GM18858 (cell line): ENCODE data around the gene HECTD1.
"Not testable (repeated sequence)": the region's sequence is repeated elsewhere in the genome, so short reads cannot be mapped to it uniquely, and the experiment has no call there.

Source experiments
- ATAC-seq: cut with Tn5 transposase; IDR thresholded peaks from one replicate; pipeline ENCODE4 v1.9.1; 2021; ENCODE audit not compliant: unreplicated experiment

Gene HECTD1

GRCh38 chr14:31207755-31208545 lies at the start of gene HECTD1:
Gene HECTD1, minus strand, starts transcription at chr14:31207793. Its CDS starts 1,857 bp downstream, at chr14:31205936.
- peak; percentile 50 for ATAC-seq

DNA sequence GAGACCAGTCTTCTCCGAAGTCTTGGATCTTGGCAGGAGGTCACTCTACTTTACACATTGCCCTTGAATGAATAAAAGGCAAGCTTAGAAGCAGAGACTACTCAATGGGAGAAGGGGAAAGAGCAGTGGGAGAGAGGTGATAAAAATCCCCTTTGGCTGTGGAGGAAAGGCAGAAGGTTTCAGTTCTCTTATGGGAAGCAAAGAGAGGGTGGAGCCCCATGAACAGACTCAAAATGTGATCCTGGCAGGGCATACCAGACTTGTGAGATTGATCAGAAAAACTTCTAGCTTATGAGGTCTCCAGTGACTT lies 49.6 kb upstream of the HECTD1 start:
- no peak for ATAC-seq

GRCh38 chr14:31256534-31257243 lies 49.1 kb upstream of the HECTD1 start:
- ATAC-seq = no peak

GRCh38 chr14:31255918-31256317 lies 48.3 kb upstream of the HECTD1 start:
- ATAC-seq = not testable (repeated sequence)

DNA sequence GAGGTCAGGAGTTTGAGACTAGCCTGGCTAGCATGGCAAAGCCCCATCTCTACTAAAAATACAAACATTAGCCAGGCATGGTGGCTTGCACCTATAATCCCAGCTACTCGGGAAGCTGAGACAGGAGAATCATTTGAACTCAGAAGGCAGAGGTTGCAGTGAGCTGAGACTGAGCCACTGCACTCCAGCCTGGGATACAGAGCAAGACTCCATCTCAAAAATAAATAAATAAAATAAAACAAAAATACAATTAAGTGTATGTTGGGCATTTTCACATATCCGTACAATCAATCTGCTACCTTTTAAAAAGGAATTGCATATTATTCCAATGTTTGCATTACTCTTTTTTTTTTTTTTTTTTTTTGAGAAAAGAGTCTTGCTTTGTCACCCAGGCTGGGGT lies 47.7 kb upstream of the HECTD1 start:
- ATAC-seq = no peak

DNA sequence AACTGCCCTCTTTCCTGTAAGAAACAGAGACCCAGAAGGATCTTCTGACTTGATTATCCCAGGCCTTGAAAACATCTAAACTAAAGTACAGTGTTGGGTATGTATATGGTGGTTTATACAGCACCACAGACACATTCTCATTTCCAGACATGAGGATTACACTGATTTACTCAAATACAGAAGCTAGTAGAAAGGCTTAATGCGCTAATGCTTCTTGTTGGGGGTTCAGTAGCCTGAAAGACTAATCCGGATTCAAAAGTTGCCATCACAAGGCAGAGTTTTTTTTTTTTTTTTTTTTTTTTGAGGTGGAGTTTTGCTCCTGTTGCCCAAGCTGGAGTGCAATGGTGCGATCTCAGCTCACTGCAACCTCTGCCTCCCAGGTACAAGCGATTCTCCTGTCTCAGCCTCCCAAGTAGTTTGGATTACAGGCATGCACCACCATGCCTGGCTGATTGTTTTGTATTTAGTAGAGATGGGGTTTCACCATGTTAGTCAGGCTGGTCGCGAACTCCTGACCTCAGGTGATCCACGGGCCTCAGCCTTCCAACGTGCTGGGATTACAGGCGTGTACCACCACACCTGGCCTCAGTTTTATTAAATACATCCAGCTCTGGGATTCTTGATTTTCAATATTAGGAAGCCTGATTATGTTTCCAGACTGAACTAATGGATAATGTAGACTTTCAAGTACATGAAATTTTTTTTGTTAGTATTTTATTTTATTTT lies 46.3 kb upstream of the HECTD1 start:
- no peak for ATAC-seq

DNA sequence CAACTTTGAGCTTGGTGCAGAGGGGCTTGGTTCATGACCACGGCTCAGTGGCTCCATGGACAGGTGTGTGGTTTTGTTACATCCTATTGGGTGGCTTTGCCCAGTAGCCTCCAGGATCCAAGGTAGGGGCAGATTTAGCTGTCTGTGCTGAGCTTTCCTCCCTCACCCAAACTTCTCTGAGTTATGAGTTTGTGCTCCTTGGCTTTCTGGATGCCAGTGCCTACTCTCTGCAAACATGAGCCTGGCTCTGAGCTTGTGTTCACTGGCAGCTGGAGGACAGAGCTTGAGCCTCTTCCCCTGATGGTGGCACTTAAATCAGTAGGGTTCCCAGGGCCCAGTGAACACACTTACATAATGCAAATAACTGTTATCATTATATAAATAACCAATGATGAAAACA lies 45.3 kb upstream of the HECTD1 start:
- no peak for ATAC-seq

DNA sequence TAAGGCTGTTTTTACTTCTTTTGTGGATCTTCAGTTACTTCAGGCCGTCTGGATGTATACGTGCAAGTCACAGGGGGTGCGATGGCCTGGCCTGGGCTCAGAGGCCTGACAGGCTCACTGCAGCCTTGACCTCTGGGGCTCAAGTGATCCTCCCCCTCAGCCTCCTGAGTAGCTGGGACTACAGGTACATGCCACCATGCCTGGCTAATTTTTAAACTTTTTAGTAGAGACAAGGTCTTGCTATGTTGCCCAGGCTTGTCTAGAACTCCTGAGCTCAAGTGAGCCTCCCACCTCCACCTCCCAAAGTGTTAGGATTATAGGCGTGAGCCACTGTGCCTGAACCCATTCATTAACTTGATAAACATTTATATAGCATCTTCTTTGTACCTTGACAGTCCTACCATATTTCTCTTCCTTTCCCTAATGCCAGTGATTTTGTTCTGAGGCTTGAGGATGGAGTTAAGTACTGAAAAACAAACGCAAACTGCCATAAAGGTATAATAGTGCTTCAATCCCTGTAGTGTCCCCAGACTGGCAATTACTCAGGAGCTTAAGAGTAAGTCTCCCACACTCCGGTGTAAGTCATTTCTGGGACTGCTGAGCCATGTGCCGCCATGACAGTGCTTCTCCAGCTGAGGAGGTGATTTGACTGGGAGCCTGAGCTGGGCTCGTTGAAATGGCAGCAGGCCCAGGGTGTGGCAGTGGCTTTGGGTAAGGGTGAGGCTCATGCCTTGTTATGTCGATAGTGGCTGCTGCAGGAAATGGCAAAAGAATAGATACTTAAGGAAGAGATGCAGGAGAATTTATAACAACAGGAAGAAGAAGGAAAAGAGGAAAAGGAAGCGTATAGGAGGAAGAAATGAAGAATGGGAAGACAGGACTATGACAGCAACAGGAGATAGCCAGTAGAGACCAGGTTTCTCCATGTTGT lies 43.7 kb upstream of the HECTD1 start:
- ATAC-seq = no peak

DNA sequence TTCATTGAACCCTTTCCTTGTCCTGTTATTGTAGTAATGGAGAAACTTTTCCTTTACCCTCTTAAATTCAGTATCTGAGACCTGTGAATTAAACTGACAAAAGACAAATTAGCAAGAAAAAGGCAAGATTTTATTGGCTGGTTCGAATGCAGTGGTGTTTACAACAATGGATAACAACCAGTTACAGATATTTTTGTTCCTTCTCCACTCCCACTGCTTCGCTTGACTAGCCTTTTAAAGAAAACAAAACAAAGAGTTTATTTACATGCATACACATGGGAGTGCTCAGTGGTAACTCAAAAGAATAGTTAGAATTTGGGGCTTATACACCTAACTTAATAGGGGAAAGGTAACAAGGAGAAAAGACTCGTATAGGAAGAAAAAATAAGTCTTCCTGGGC lies 37.0 kb upstream of the HECTD1 start:
- ATAC-seq = no peak

DNA sequence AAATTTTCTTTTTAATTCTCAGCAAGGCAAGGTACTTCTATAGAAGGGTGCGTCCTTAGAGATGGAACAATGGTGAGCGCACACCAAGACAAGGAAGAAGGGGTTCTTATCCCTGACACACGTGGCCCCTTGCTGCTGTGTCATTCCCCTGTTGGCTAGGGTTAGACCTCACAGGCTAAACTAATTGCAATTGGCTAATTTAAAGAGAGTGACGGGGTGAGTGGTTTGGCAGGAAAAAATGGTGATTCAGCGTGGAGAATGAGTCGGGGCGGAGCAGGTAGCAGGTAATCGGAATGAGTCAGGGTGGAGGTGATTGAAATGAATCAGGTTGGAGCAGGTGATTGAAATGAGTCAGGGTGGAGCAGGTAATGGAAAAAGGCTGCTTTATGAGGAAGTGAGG lies 36.3 kb upstream of the HECTD1 start:
- no peak for ATAC-seq

DNA sequence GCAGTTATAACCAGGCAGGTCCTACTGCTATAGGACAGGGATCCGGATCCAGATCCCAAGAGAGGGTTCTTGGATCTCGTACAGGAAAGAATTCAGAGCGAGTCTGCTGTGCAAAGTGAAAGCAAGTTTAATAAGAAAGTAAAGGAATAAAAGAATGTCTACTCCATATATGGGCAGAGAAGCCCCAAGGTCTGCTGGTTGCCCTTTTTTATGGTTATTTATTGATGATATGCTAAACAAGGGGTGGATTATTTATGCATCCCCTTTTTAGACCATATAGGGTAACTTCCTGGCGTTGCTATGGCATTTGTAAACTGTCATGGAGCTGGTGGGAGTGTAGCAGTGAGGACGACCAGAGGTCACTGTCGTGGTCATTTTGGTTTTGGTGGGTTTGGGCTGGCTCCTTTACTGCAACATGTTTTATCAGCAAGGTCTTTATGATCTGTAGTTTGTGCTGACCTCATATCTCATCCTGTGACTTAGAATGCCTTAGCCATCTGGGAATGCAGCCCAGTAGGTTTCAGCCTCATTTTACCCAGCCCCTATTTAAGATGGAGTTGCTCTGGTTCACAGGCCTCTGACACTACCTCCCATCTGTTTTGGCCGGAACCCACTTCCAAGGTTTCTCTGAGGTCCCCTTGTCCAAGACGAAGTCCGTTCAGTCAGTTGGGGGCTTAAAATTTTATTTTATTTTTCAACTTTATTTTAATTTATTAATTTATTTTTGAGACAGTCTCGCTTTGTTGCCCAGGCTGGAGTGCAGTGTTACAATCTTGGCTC lies 34.8 kb upstream of the HECTD1 start:
- ATAC-seq = not testable (repeated sequence)

DNA sequence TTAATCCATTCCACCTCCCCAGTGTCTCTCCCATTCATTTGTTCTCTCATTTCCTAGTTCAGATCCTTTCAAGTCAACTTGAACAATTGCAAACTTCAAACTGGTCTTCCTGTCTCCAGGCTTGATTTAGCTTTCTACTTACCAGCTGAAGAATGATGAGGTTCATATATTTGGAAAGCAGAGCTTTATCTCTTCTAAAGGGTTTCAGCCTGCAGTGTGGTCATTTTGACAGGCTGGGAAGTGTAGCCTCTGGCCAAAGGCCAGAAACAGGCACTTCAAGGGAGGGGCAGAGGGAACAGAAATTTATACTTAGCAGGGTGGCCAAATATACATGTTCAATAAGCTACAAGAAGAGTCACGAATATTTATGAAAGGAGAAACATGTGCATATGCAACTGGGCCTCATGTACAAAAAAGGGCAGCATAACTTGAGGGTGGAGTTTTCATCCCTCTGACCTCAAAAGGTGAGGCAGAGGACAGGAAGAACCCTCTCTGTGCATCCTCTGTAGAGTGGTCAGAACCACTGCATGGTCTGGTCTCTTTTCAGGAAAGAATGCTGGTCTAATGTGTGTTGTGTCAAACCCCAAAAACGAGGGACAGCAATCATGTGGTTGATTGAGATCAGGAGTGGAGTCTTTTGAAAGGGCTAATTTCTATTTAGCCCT lies 34.0 kb upstream of the HECTD1 start:
- no peak for ATAC-seq

GRCh38 chr14:31239741-31240140 lies 32.1 kb upstream of the HECTD1 start:
- ATAC-seq = no peak

- ATAC-seq = no peak
Measured at GRCh38 chr14:31235462-31235861, 27.9 kb upstream of the HECTD1 start.

DNA sequence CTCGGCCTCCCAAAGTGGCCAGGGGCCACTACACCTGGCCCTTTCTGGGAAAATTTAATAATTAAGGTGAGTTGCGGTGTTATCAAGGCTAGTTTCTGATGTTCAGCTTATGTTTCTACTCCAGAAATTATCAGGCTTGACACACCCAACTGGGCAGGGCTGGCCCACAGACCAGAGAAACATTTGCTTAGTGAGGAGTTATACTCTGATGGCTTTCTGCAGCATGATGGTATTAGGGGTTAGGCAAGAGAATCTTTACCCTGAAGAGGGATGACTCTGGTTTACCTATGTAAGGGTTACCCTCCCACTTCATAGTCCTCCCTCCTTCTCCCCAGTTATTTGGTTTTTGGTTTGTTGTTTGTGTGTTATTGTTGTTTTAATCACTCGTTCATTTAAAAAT lies 24.5 kb upstream of the HECTD1 start:
- no peak for ATAC-seq

DNA sequence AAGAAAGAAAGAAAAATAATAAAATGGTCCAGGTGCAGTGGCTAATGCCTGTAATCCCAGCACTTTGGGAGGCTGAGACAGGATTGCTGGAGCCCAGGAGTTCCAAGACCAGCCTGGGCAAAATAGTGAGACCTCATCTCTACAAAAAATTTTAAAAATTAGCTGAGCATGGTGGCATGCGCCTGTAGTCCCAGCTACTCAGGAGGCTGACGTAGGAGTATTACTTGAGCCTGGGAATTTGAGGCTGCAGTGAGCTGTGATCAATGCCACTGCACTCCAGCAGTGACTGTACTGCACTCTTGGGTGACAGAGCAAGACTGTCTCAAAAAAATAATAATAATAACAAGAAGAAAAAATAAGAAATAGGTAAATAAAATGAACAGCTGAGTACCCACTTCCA lies 23.7 kb upstream of the HECTD1 start:
- not testable (repeated sequence) for ATAC-seq

DNA sequence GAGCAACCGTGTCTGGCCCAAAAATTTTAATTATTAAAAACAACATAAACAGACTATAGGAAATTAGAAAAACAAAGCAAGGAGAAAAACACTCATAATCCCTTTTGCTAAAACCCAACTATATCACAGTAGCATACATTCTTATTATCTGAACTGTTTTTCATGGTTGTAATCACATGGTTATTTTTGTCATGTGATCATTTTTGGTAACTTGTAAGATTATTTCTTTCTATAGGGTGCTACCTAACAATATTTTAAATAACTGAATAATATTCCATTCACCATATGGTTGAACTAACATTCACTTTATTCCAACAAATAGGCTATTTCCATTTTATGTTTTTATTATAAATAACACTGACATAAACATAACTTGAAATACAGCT lies 23.0 kb upstream of the HECTD1 start:
- no peak for ATAC-seq

GRCh38 chr14:31229638-31230572 lies 22.3 kb upstream of the HECTD1 start:
- ATAC-seq = no peak

DNA sequence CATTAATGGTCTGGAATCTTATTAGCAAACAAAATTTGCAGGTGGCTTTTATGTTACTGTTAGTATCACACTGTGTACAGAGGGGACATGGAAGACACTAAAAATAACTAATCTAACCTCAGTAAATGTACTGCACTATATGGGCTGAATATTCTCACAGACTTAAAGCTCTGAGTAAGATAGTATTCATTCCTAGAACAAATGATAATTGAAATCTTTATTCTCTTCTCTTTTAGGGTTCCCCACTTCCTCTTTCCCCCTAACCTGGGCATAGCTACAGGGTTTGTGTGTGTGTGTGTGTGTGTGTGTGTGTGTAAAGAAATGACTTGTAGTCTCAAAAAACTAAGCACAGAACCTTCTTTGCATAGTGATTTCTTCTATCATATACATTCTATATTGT lies 21.4 kb upstream of the HECTD1 start:
- peak; percentile 93 for ATAC-seq
